Muscle of leg (tissue), 11 donors: ENCODE measurements around the gene MAP7D1. TPM values are rescaled to one million over a fixed set of nuclear protein-coding genes. Genes with fewer than 3 reads are reported as not detected.
"Not testable (repeated sequence)": the region's sequence is repeated elsewhere in the genome, so short reads cannot be mapped to it uniquely, and the experiment has no call there.

ENCODE experiments used
- DNase-seq: peaks from one replicate; pipeline ENCODE4 v3.0.0; 2013
- H3K27ac ChIP-seq: one replicate; pipeline ENCODE4 v1.5.1; 2013; ENCODE audit warnings: mild to moderate bottlenecking, low read length, control low read depth
- H3K27me3 ChIP-seq: one replicate; pipeline ENCODE4 v1.6.1; 2013; ENCODE audit warnings: low read length; ENCODE audit not compliant: control insufficient read depth, insufficient read depth
- H3K36me3 ChIP-seq: one replicate; pipeline ENCODE4 v1.6.1; 2013; ENCODE audit warnings: low read length; ENCODE audit not compliant: control insufficient read depth, insufficient read depth
- H3K4me1 ChIP-seq: one replicate; pipeline ENCODE4 v1.6.1; 2013; ENCODE audit warnings: low read length; ENCODE audit not compliant: control insufficient read depth, insufficient read depth
- H3K4me3 ChIP-seq: one replicate; pipeline ENCODE4 v1.5.1; 2013; ENCODE audit warnings: low read length, control low read depth
- H3K9me3 ChIP-seq: replicated peaks from 2 replicates; pipeline ENCODE4 v1.6.1; 2013; ENCODE audit warnings: low read depth, low read length; ENCODE audit not compliant: control insufficient read depth
- WGBS: methylation state at CpG from one replicate; pipeline ENCODE4 v1.1.5; 2013; ENCODE audit warnings: missing lambda C conversion rate; ENCODE audit not compliant: insufficient coverage; 5-methylcytosine and 5-hydroxymethylcytosine counted together
- polyA plus RNA-seq, 8 donors: library from polyadenylated mRNA; unstranded; fragments of 120-200 nt; gene quantifications; one replicate each; pipeline versions ENCODE4 v1.2.1 to v1.2.3, GENCODE V29; 2013; ENCODE audit warnings: inconsistent platforms in 1 of 8, low replicate concordance in 1 of 8; ENCODE audit not compliant: insufficient read length in 8 of 8, insufficient read depth in 1 of 8
- total RNA-seq: library from RNA; stranded (reverse); fragments of 120-200 nt; gene quantifications from one replicate; pipeline ENCODE4 v1.2.4, GENCODE V29; 2013

The MAP7D1 gene
- total and polyA plus RNA-seq, 9 donors: 72.8 to 197 (median 169) TPM

GRCh38 chr1:36221901-36222300 lies 65.9 kb downstream of the MAP7D1 start:
- not testable (repeated sequence) for H3K9me3 ChIP-seq, H3K27me3 ChIP-seq, H3K36me3 ChIP-seq, H3K4me3 ChIP-seq, DNase-seq, H3K27ac ChIP-seq
- WGBS: 97% methylated on average over 3 of the region's 7 CpGs
- peaks cover 23% of the 10 kb centered on the region for H3K4me1 ChIP-seq

- H3K27ac ChIP-seq: peak overlapping the region; percentile 99
- H3K4me3 ChIP-seq: peak overlapping the region; percentile 73
- H3K4me1 ChIP-seq: peaks cover 23% of the 10 kb centered on the region
- H3K9me3 ChIP-seq: no peaks in the 10 kb centered on the region
- no peaks in the 10 kb centered on the region for H3K27me3 ChIP-seq
- 79% methylated on average over 23 of the region's 33 CpGs for WGBS
- peaks cover 6% of the 10 kb centered on the region for H3K36me3 ChIP-seq
- DNase-seq: no peak
Observed at GRCh38 chr1:36222481-36223380, 66.8 kb downstream of the MAP7D1 start.

- WGBS: 8% methylated on average over 4 of the region's 16 CpGs
- peaks cover 23% of the 10 kb centered on the region for H3K4me1 ChIP-seq
- peak overlapping the region; percentile 99 for H3K27ac ChIP-seq
- H3K27me3 ChIP-seq: no peaks in the 10 kb centered on the region
- H3K4me3 ChIP-seq: peak overlapping the region; percentile 73
- no peaks in the 10 kb centered on the region for H3K9me3 ChIP-seq
- H3K36me3 ChIP-seq: peaks cover 11% of the 10 kb centered on the region
- DNase-seq: peak; percentile 86
Observed at GRCh38 chr1:36223381-36223995, 67.5 kb downstream of the MAP7D1 start.

GRCh38 chr1:36223996-36224536 lies 68.1 kb downstream of the MAP7D1 start, which contains the start of gene THRAP3:
TSS of gene THRAP3 (plus strand) at chr1:36224443. CDS start at chr1:36282564, 58,121 bp downstream.
- Histone ChIP-seq H3K36me3 (peaks cover 17% of the 10 kb centered on the region), H3K27ac (peak within 1 kb of the TSS; percentile 100), H3K27me3 (no peaks in the 10 kb centered on the region), H3K4me1 (peaks cover 23% of the 10 kb centered on the region), H3K9me3 (no peaks in the 10 kb centered on the region), H3K4me3 (peak within 1 kb of the TSS; percentile 95)
- peak; percentile 100 for DNase-seq
- WGBS: 0% methylated on average over 44 of the region's 45 CpGs

GRCh38 chr1:36224537-36225282 lies 68.8 kb downstream of the MAP7D1 start:
- Histone ChIP-seq H3K27ac (peak overlapping the region; percentile 100), H3K36me3 (peaks cover 17% of the 10 kb centered on the region), H3K9me3 (no peaks in the 10 kb centered on the region), H3K4me1 (peaks cover 23% of the 10 kb centered on the region), H3K4me3 (peak overlapping the region; percentile 95), H3K27me3 (no peaks in the 10 kb centered on the region)
- WGBS: 0% methylated on average over 23 of the region's 29 CpGs
- no peak for DNase-seq

- WGBS: 41% methylated on average over 8 of the region's 10 CpGs
- H3K9me3 ChIP-seq: no peaks in the 10 kb centered on the region
Observed at GRCh38 chr1:36225283-36225899, 69.4 kb downstream of the MAP7D1 start.

GRCh38 chr1:36230279-36230678 lies 74.3 kb downstream of the MAP7D1 start:
- Histone ChIP-seq H3K36me3 (peaks cover 35% of the 10 kb centered on the region), H3K4me1 (peaks cover 13% of the 10 kb centered on the region)
- not testable (repeated sequence) for H3K27me3 ChIP-seq, DNase-seq, H3K4me3 ChIP-seq, H3K27ac ChIP-seq, H3K9me3 ChIP-seq
- WGBS: 89% methylated on average over 5 of the region's 12 CpGs

More at GRCh38 chr1:36225283-36225899, 69.4 kb downstream of the MAP7D1 start:
- H3K27me3 ChIP-seq: no peaks in the 10 kb centered on the region
- H3K4me3 ChIP-seq: peak overlapping the region; percentile 95
- peaks cover 19% of the 10 kb centered on the region for H3K36me3 ChIP-seq
- DNase-seq: no peak
- H3K27ac ChIP-seq: peak overlapping the region; percentile 100
- H3K4me1 ChIP-seq: peaks cover 23% of the 10 kb centered on the region

Other genes starting within 250 kb of the MAP7D1 start
- 25.9 TPM for gene AGO3, start 225.1 kb upstream of the MAP7D1 start, total RNA-seq
- 10 to 100 TPM in 2 of 8 donors, 1 to 10 TPM in 6; 5.6 to 12.3 (median 9.3) TPM for gene AGO3, start 225.1 kb upstream of the MAP7D1 start, polyA plus RNA-seq
- gene TEKT2, start 72.1 kb upstream of the MAP7D1 start, total RNA-seq: 0.53 TPM
- 1 to 10 TPM in 1 of 8 donors, under 1 TPM in 7; 0.36 to 1.4 (median 0.56) TPM for gene TEKT2, start 72.1 kb upstream of the MAP7D1 start, polyA plus RNA-seq
- 28.5 TPM for gene ADPRS, start 67.3 kb upstream of the MAP7D1 start, total RNA-seq
- gene ADPRS, start 67.3 kb upstream of the MAP7D1 start, polyA plus RNA-seq: 10 to 100 TPM; 24.9 to 30.7 (median 27.6) TPM
- gene COL8A2, start 30.9 kb upstream of the MAP7D1 start, total RNA-seq: 35.7 TPM
- gene COL8A2, start 30.9 kb upstream of the MAP7D1 start, polyA plus RNA-seq: 10 to 100 TPM in 4 of 8 donors, 1 to 10 TPM in 4; 4.3 to 37.4 (median 12.8) TPM
- gene TRAPPC3, start 6.7 kb upstream of the MAP7D1 start, total RNA-seq: 42.1 TPM
- 10 to 100 TPM; 32.4 to 41.9 (median 35.8) TPM for gene TRAPPC3, start 6.7 kb upstream of the MAP7D1 start, polyA plus RNA-seq
- 55.6 TPM for gene THRAP3, start 68.3 kb downstream of the MAP7D1 start, total RNA-seq
- gene THRAP3, start 68.3 kb downstream of the MAP7D1 start, polyA plus RNA-seq: 100 to 1,000 TPM in 2 of 8 donors, 10 to 100 TPM in 6; 73.3 to 111 (median 92.7) TPM
- gene SH3D21, start 150.2 kb downstream of the MAP7D1 start, total RNA-seq: 2.3 TPM
- 1 to 10 TPM; 2.5 to 5.9 (median 3.5) TPM for gene SH3D21, start 150.2 kb downstream of the MAP7D1 start, polyA plus RNA-seq
- gene EVA1B, start 167.5 kb downstream of the MAP7D1 start, total RNA-seq: 58.3 TPM
- 10 to 100 TPM; 28.5 to 55.7 (median 45.5) TPM for gene EVA1B, start 167.5 kb downstream of the MAP7D1 start, polyA plus RNA-seq
- 12.3 TPM for gene STK40, start 229.8 kb downstream of the MAP7D1 start, total RNA-seq
- 10 to 100 TPM; 20.4 to 33.1 (median 25.4) TPM for gene STK40, start 229.8 kb downstream of the MAP7D1 start, polyA plus RNA-seq
- gene LSM10, start 241.7 kb downstream of the MAP7D1 start, total RNA-seq: 5.2 TPM
- 10 to 100 TPM; 21.0 to 26.4 (median 24.6) TPM for gene LSM10, start 241.7 kb downstream of the MAP7D1 start, polyA plus RNA-seq